ENCODE results near the gene SLC4A7.
"Not testable (repeated sequence)": the region's sequence is repeated elsewhere in the genome, so short reads cannot be mapped to it uniquely, and the experiment has no call there.

Gene SLC4A7

DNA sequence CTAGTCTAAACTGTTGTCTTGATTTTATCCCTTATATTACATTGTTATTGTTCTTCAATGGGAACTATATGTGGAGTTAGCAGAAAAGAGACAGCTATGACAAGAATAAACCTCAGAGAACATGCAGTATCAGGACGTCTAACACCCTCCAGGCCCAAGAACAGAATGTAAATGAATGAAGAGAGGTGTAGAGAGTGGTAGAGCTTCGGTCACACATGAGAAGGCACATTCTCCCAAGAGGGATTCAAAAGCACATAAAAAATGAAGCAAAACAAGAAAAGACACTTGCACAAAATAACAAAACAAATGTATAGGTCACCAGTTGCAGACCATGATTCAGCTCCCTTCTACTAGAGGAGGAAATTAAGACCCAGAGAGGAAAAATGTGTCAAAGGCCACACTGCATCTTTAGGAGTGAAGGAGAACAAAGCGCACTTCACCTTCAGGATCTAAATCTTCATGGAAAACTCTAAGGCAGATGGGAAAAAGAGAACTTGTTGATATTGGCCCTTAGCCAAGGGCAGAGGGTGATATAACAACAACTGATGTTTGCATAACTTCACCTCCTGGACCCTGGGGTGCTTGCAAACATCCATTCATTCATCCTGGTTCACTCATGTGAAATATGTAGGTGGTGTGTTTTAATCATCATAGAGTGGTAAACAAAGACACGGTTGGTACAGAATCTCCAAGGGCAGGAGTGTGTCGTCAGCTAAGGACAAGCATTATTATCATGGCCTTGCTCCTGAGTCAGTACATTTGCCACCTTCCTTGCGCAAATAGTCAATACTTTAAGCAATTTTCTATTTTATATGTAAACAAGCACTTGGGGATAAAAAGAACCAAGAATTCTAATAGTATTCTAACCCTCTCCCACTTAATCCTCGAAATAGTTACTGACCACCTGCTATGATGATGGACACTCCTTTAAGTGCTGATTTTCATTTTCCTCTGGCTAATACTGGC is 123.8 kb downstream of the SLC4A7 start:
- DNase-seq (ENCODE audit: low read depth), result peak; percentile 22

DNA sequence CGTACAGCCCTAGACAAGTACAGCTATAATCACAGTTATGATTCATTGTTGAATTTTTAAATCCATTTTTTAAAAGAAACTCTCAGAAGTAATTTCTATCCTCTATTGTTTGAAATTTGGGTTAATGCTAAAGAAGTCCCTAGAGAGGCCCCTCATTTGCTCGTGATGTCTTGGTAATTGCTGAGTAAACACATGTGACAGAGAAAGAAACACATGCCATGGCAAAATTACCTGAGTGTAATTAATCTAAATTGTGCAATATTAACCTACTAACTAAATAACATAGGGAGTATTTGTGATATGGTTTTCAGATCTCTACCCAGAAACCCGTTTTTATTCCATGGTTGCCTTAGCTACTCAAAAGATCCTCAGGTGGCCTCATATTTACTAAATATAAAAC is 125.8 kb downstream of the SLC4A7 start:
- no peak for DNase-seq (ENCODE audit: low read depth)

- DNase-seq (ENCODE audit: low read depth), result peak; percentile 41
These were observed 126.4 kb downstream of the SLC4A7 start for GRCh38 chr3:27357665-27358258.

GRCh38 chr3:27356976-27357375 is 127.2 kb downstream of the SLC4A7 start:
- no peak for DNase-seq (ENCODE audit: low read depth)

- no peak for DNase-seq (ENCODE audit: low read depth)
These were observed 129.5 kb downstream of the SLC4A7 start for GRCh38 chr3:27354588-27355203.

DNA sequence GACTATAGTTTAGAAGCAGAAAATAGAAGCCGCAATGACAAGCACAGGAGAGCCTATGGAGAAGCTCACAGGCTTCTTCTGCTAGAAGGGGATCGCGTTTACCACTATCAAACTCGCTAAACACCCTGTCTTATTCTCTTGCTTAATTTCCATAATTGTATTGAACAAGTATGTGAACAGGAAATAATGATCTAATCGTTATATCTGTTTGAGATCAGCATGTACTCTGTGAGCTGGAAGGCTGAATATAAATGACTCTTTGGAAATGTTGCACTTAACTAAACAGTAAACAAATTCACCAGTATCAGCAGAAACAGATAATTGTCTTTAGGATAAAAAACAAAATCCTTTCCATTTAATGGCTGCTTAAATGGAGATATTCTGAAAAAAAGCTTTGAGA is 130.0 kb downstream of the SLC4A7 start:
- DNase-seq (ENCODE audit: low read depth), result no peak

- no peak for DNase-seq (ENCODE audit: low read depth)
These were observed 131.0 kb downstream of the SLC4A7 start for GRCh38 chr3:27353221-27353620.

GRCh38 chr3:27352047-27352446 is 132.1 kb downstream of the SLC4A7 start:
- DNase-seq (ENCODE audit: low read depth), result no peak

GRCh38 chr3:27349832-27350231 is 134.4 kb downstream of the SLC4A7 start:
- no peak for DNase-seq (ENCODE audit: low read depth)

GRCh38 chr3:27345959-27346865 is 138.0 kb downstream of the SLC4A7 start:
- no peak for DNase-seq (ENCODE audit: low read depth)

GRCh38 chr3:27345493-27345892 is 138.7 kb downstream of the SLC4A7 start:
- no peak for DNase-seq (ENCODE audit: low read depth)

DNA sequence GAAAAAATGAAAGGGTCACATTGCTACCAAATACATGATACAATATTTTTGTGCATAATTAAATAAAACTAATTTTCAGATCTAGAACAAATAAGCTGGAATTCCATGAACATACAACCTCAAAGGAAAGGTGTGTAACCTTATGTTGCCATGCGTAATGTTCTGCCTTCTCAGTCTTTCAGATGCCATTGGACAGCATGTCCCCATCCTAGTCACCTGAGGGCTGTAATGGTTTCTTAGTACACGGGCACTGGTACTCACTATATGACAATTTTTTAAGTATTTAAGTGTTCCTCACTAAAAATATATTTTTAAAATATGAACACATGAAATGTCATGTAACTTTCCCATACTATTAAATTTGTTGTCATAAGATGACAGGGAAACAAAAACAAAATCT is 139.1 kb downstream of the SLC4A7 start:
- no peak for DNase-seq (ENCODE audit: low read depth)

DNA sequence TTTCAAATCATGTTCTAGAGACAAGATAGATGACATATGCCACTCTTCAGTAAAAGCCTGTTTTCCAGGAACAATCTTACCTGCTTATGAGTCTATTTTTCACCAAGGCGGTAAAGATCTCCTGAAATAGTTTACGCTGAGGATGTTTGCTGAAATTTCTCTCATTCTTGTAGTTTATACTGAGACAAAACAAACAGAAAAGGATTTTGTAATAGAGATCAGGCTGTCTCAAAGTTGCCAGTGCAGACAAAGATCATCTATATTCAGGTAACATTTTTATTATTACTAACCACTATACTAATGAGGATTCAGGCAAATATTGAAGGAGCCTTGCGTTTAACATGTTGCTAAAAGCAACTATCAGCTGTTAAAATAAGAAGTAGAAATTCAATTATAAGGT is 140.0 kb downstream of the SLC4A7 start:
- no peak for DNase-seq (ENCODE audit: low read depth)

DNA sequence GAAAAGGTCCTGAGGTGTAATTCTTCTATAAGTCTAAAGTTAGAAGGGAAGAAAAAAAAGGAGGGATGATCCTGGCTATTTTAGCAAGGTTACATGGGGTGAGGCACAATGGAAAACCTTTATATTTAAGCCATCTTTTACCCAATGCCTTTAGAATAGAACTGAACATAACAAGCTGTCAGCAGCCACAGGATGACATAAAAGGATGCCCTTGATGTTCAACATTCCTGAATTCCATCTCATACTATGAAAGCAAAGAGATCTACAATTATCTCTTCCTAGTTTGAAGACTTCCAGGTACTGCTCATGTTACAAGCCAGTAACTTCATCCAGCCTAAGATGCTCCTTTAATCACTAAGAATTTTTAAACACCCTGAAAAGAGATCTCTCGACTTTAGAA is 141.9 kb downstream of the SLC4A7 start:
- DNase-seq (ENCODE audit: low read depth), result no peak

DNA sequence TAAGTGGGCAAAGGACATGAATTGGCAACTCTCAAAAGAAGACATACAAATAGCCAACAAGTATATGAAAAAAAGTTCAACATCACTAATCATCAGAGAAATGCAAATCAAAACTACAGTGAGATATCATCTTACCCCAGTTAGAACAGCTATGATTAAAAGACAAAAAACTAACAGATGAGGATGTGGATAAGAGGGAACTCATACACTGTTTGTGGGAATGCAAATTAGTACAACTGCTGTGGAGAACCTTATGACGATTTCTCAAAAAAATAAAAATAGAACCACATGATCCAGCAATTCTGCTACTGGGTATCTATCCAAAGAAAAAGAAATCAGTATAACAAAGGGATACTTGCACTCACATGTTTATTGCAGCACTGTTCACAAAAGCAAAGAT is 143.7 kb downstream of the SLC4A7 start:
- no peak for DNase-seq (ENCODE audit: low read depth)

DNA sequence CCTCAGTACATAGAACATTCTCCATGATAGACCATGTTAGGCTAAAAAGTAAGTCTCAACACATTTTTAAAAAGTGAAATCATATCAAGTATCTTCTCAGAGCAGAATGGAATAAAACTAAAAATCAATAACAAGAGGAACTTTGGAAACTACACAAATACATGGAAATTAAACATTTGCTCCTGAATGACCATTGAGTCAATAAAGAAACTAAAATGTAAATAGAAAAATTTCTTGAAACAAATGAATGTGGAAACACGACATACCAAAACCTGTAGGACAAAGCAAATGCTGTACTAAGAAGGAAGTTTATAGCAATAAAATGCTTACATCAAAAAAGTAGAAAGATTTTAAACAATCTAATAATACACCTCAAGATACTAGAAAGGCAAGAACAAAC is 148.6 kb downstream of the SLC4A7 start:
- no peak for DNase-seq (ENCODE audit: low read depth)

DNA sequence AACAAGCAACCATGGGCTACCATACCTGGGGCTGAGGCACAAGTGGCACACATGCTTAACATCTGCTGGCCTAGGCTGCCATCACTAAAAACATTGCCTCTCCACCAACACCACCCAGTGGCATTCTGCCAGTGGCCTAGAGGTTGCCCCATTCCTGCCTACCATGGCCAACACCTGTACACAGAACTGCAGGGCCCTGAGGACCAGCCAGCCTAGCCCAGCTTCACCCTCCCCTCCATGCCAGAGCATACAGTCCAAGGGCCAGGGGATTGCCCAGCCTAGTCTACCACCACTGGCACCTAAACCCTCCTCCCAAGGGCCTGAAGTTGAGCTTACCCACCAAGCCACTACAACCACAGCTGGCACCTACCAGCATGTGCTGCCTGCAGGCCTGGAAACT is 150.3 kb downstream of the SLC4A7 start:
- no peak for DNase-seq (ENCODE audit: low read depth)

- not testable (repeated sequence) for DNase-seq (ENCODE audit: low read depth)
These were observed 155.0 kb downstream of the SLC4A7 start for GRCh38 chr3:27328982-27329762.

GRCh38 chr3:27326629-27327545 is 157.3 kb downstream of the SLC4A7 start:
- peak; percentile 81 for DNase-seq (ENCODE audit: low read depth)

- DNase-seq (ENCODE audit: low read depth), result peak; percentile 62
These were observed 158.0 kb downstream of the SLC4A7 start for GRCh38 chr3:27326202-27326601.

All from HS-27A (cell line).